ENCODE measurements around the gene CERS6. TPM values are rescaled to one million over a fixed set of nuclear protein-coding genes. Genes with fewer than 3 reads are reported as not detected.

Gene CERS6
- total RNA-seq, 4 donors from 2014 or later = 42.3 to 62.1 (median 50.6) TPM

GRCh38 chr2:168732100-168732499, 276.0 kb downstream of the CERS6 start:
- no peak for DNase-seq
- intact Hi-C loops (cut with DNase I; ENCODE audit: low total_unique reads) (no loop called here), in situ Hi-C loops (cut with MboI; ENCODE audit: low pct_ligation_motif_present in 1 of 4, low pct_unique_long_range_greater_than_20kb in 1 of 4, low sequenced_read_pairs in 3 of 4) (no loop called here)
- Histone ChIP-seq H3K27ac (no peak overlapping the region), H3K4me3 (no peak overlapping the region), H3K9me3 (no peaks in the 10 kb centered on the region), H3K36me3 (no peaks in the 10 kb centered on the region), H3K4me1 (no peaks in the 10 kb centered on the region), H3K27me3 (no peaks in the 10 kb centered on the region)
- TF ChIP-seq CTCF (IDR thresholded peaks at IDR 0.05) (no peak), EP300 (IDR thresholded peaks at IDR 0.05; ENCODE audit: low read depth) (no peak), POLR2AphosphoS5 (IDR thresholded peaks at IDR 0.05) (no peak), POLR2A (IDR thresholded peaks at IDR 0.05) (no peak)
- WGBS, 2 donors (ENCODE audit: low coverage in 1 of 2) = 71 to 83% methylated on average over 2 of the region's 2 CpGs

- DNase-seq = no peak
Measured at GRCh38 chr2:168732506-168732905, 276.4 kb downstream of the CERS6 start.

GRCh38 chr2:168734199-168734760, 278.2 kb downstream of the CERS6 start:
- H3K4me3 ChIP-seq = no peak overlapping the region
- 86 to 88% methylated on average over 6 of the region's 6 CpGs for whole genome bisulfite sequencing, 2 donors (ENCODE audit: low coverage in 1 of 2)
- intact Hi-C loops (cut with DNase I; ENCODE audit: low total_unique reads) = no loop called here
- in situ Hi-C loops (cut with MboI; ENCODE audit: low pct_ligation_motif_present in 1 of 4, low pct_unique_long_range_greater_than_20kb in 1 of 4, low sequenced_read_pairs in 3 of 4) = no loop called here
- H3K36me3 ChIP-seq = no peaks in the 10 kb centered on the region
- H3K27me3 ChIP-seq = no peaks in the 10 kb centered on the region
- no peak for TF ChIP-seq CTCF (IDR thresholded peaks at IDR 0.05)
- TF ChIP-seq POLR2AphosphoS5 (IDR thresholded peaks at IDR 0.05) = no peak
- no peak for TF ChIP-seq POLR2A (IDR thresholded peaks at IDR 0.05)
- no peak for TF ChIP-seq EP300 (IDR thresholded peaks at IDR 0.05; ENCODE audit: low read depth)
- no peak for DNase-seq
- no peaks in the 10 kb centered on the region for H3K9me3 ChIP-seq
- no peaks in the 10 kb centered on the region for H3K4me1 ChIP-seq
- H3K27ac ChIP-seq = no peak overlapping the region

More at GRCh38 chr2:168732506-168732905, 276.4 kb downstream of the CERS6 start:
- TF ChIP-seq POLR2AphosphoS5 (IDR thresholded peaks at IDR 0.05) (no peak), CTCF (IDR thresholded peaks at IDR 0.05) (no peak), EP300 (IDR thresholded peaks at IDR 0.05; ENCODE audit: low read depth) (no peak), POLR2A (IDR thresholded peaks at IDR 0.05) (no peak)
- Histone ChIP-seq H3K4me3 (no peak overlapping the region), H3K9me3 (no peaks in the 10 kb centered on the region), H3K4me1 (no peaks in the 10 kb centered on the region), H3K36me3 (no peaks in the 10 kb centered on the region), H3K27me3 (no peaks in the 10 kb centered on the region), H3K27ac (no peak overlapping the region)
- intact Hi-C loops (cut with DNase I; ENCODE audit: low total_unique reads) (no loop called here), in situ Hi-C loops (cut with MboI; ENCODE audit: low pct_ligation_motif_present in 1 of 4, low pct_unique_long_range_greater_than_20kb in 1 of 4, low sequenced_read_pairs in 3 of 4) (no loop called here)

- DNase-seq = no peak
- H3K27me3 ChIP-seq = no peaks in the 10 kb centered on the region
- H3K36me3 ChIP-seq = no peaks in the 10 kb centered on the region
- H3K27ac ChIP-seq = no peak overlapping the region
- no peaks in the 10 kb centered on the region for H3K9me3 ChIP-seq
- no peak overlapping the region for H3K4me3 ChIP-seq
- in situ Hi-C loops (cut with MboI; ENCODE audit: low pct_ligation_motif_present in 1 of 4, low pct_unique_long_range_greater_than_20kb in 1 of 4, low sequenced_read_pairs in 3 of 4) (no loop called here), intact Hi-C loops (cut with DNase I; ENCODE audit: low total_unique reads) (no loop called here)
- 87 to 88% methylated on average over 8 to 12 of the region's 12 CpGs for WGBS, 2 donors (ENCODE audit: low coverage in 1 of 2)
- no peak for TF ChIP-seq POLR2AphosphoS5 (IDR thresholded peaks at IDR 0.05)
- H3K4me1 ChIP-seq = no peaks in the 10 kb centered on the region
Measured at GRCh38 chr2:168736649-168737445, 280.8 kb downstream of the CERS6 start.

All from transverse colon (tissue), 4 donors.